Psoas muscle (tissue), 8 donors: ENCODE results near the gene SETD3. TPM values are rescaled to one million over a fixed set of nuclear protein-coding genes. Genes with fewer than 3 reads are reported as not detected.

Experiments used
- ATAC-seq, 4 donors: fragments of 200-7000 bp; cut with Tn5 transposase; one replicate each; pipeline ENCODE4 v1.9.1; 2020; ENCODE audit warnings: moderate library complexity in 3 of 4, mild to moderate bottlenecking in 2 of 4
- DNase-seq, 2 donors: peaks; one replicate each; pipeline ENCODE4 v3.0.0-alpha.2; 2020
- H3K27ac ChIP-seq: fragments of 200-600 bp; one replicate; pipeline ENCODE4 v1.8.0; 2022
- H3K27me3 ChIP-seq, 3 donors: fragments of 200-600 bp in 1 of 3; one replicate each; pipeline versions ENCODE4 v1.6.1 to v1.8.0; 2013 to 2022; ENCODE audit warnings: low read length in 2 of 3, mild to moderate bottlenecking in 2 of 3, moderate library complexity in 1 of 3; ENCODE audit not compliant: insufficient read depth in 3 of 3
- H3K36me3 ChIP-seq, 2 donors: fragments of 200-600 bp in 1 of 2; one replicate each; pipeline versions ENCODE4 v1.6.1 to v1.8.0; 2013 to 2022; ENCODE audit warnings: low read depth in 1 of 2, mild to moderate bottlenecking in 1 of 2, moderate library complexity in 1 of 2; ENCODE audit not compliant: insufficient read depth in 1 of 2
- H3K4me1 ChIP-seq: fragments of 200-600 bp; one replicate; pipeline ENCODE4 v1.8.0; 2022
- H3K4me3 ChIP-seq: fragments of 200-600 bp; one replicate; pipeline ENCODE4 v1.8.0; 2022; ENCODE audit warnings: mild to moderate bottlenecking
- H3K9me3 ChIP-seq: fragments of 200-600 bp; one replicate; pipeline ENCODE4 v1.8.0; 2022
- CTCF ChIP-seq: fragments of 200-600 bp; IDR thresholded peaks from one replicate; pipeline ENCODE4 v1.8.0; 2022; ENCODE audit warnings: antibody characterized with exemption
- WGBS, 3 donors: extraction: QIAGEN DNeasy Blood & Tissue Kit; methylation state at CpG; one replicate each; pipeline versions ENCODE4 v1.1.6 to v1.1.7; 2013; 5-methylcytosine and 5-hydroxymethylcytosine counted together
- intact Hi-C, 2 donors: fragments of 100-400 bp; cut with DNase I; formaldehyde crosslinking; loops; one replicate each; pipeline versions ENCODE4 v1.11.0 to v1.14.2; 2022
- polyA plus RNA-seq, 3 donors: library from polyadenylated mRNA; stranded (reverse); fragments of 200-250 nt; gene quantifications; one replicate each; pipeline ENCODE4 v1.2.3, GENCODE V29; 2013
- total RNA-seq, 4 donors: library from RNA; stranded (reverse); fragmentation: NEBNext Ultra II Directional in 2 of 4; extraction: Animal tissue kit (Norgen Biotek cat#: 25700) in 2 of 4; gene quantifications; one replicate each; pipeline versions ENCODE4 v1.2.1 to v1.2.4, GENCODE V29; 2021 to 2023
- donor health status: healthy with polysubstance abuse.
- donor health status: DM: no; HTN: no; CAD: no; lungs with moderate emphysema.
- donor health status: Bipolar disorder and iron deficiency.
- donor health status: healthy.
- donor health status: DM: yes; HTN: yes; CAD: no.
- donor health status: DM: no; HTN: no; CAD: no.
- donor health status: DM: no; HTN: no; CAD: no.
- donor health status: DM: yes; HTN: yes; CAD: no.

The SETD3 gene
- total and polyA plus RNA-seq, 7 donors: 84.0 to 177 (median 123) TPM

GRCh38 chr14:99416909-99417308 is 63.8 kb downstream of the SETD3 start:
- TF ChIP-seq CTCF: no peak
- peaks cover 8% of the 10 kb centered on the region for H3K4me1 ChIP-seq
- H3K9me3 ChIP-seq: no peaks in the 10 kb centered on the region
- no peak overlapping the region for H3K4me3 ChIP-seq
- DNase-seq (no peak), ATAC-seq (no peak)
- no peaks in the 10 kb centered on the region for H3K27me3 ChIP-seq
- WGBS, 3 donors: 88 to 94% (median 90%) methylated on average over 5 of the region's 5 CpGs
- H3K27ac ChIP-seq: no peak overlapping the region
- peaks cover 0 to 16% of the 10 kb centered on the region in 2 donors for H3K36me3 ChIP-seq
- intact Hi-C loops: no loop called here

GRCh38 chr14:99415496-99416281 is 65.0 kb downstream of the SETD3 start:
- ATAC-seq (peak; percentile 85 to 96 (median 88)), DNase-seq (no peak)
- no peaks in the 10 kb centered on the region for H3K9me3 ChIP-seq
- H3K4me1 ChIP-seq: peaks cover 8% of the 10 kb centered on the region
- no peak overlapping the region for H3K4me3 ChIP-seq
- H3K27ac ChIP-seq: no peak overlapping the region
- intact Hi-C loops: no loop called here
- H3K27me3 ChIP-seq: no peaks in the 10 kb centered on the region
- 1 to 2% (median 2%) methylated on average over 2 of the region's 2 CpGs for WGBS, 3 donors
- peak; percentile 83 for TF ChIP-seq CTCF
- H3K36me3 ChIP-seq: peaks cover 0 to 28% of the 10 kb centered on the region in 2 donors

DNA sequence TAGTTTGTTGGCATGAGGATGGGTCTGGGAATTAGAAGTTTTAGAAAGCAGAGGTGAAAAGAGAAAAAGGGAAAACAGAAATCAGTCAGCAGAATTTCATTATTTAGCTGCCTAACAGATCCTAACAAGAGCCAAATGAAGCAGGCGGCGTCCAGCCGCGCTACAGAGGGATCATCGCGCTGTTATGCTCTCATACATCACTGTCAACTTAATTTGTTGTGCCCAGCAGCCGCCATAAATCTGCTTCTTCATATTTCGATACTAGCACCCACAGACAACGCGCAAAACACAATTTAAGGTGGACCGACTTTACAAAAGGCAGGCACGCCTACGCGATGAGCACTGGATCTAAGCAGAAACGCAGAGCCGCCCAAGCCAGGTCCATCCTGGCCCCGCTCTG is 66.7 kb downstream of the SETD3 start:
- Histone ChIP-seq H3K27ac (no peak overlapping the region), H3K36me3 (peaks cover 5 to 42% of the 10 kb centered on the region in 2 donors), H3K9me3 (no peaks in the 10 kb centered on the region), H3K4me3 (no peak overlapping the region), H3K4me1 (peaks cover 4% of the 10 kb centered on the region), H3K27me3 (no peaks in the 10 kb centered on the region)
- 73 to 88% (median 81%) methylated on average over 17 of the region's 17 CpGs for WGBS, 3 donors
- no peak for TF ChIP-seq CTCF
- intact Hi-C loops: loop anchor here in 1 of 2 donors (5.0 kb wide), 1 partner anchor 92 kb away; no protein-coding TSS in a partner anchor
- ATAC-seq: no peak
- DNase-seq: no peak

DNA sequence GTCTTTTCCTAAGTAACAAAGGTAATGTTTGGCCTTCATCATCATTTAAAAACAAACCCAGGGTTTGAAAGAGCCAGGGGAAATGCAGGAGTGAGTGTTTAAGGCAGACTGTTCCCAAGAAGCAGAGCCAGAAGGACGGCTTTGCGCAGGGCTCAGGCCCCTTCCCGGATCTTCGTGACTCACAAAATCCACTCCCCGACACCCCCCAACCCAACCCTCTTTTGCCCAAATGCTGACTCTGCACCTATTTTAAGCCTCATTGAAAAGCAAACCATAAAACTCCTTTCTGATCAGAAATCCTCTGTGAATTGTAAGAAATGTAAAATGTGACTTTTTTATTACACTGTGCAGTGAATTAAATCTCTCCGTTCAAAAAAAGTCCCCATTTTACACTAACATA is 67.5 kb downstream of the SETD3 start:
- Histone ChIP-seq H3K27me3 (no peaks in the 10 kb centered on the region), H3K4me1 (peaks cover 4% of the 10 kb centered on the region), H3K4me3 (no peak overlapping the region), H3K27ac (no peak overlapping the region), H3K9me3 (no peaks in the 10 kb centered on the region), H3K36me3 (peaks cover 5 to 42% of the 10 kb centered on the region in 2 donors)
- ATAC-seq (no peak), DNase-seq (no peak)
- intact Hi-C loops: loop anchor here in 1 of 2 donors (5.0 kb wide), 1 partner anchor 91 kb away; no protein-coding TSS in a partner anchor
- 88 to 94% (median 89%) methylated on average over 6 of the region's 6 CpGs for WGBS, 3 donors
- TF ChIP-seq CTCF: no peak
